Naive thymus-derived CD4-positive, alpha-beta T cell (primary cell): ENCODE data around the gene SFTA2. TPM values are rescaled to one million over a fixed set of nuclear protein-coding genes. Genes with fewer than 3 reads are reported as not detected.
"Not testable (repeated sequence)": the region's sequence is repeated elsewhere in the genome, so short reads cannot be mapped to it uniquely, and the experiment has no call there.

Experiments used
- ATAC-seq: fragments of 150-1000 bp; cut with Tn5 transposase; 2 replicates; pipeline ENCODE4 v1.10.0; 2021; ENCODE audit warnings: mild to moderate bottlenecking, moderate library complexity
- CTCF ChIA-PET: fragments of 350-600 bp; sonication (Branson Sonifier 250); formaldehyde crosslinking; loops from one replicate; lab custom pipeline; 2021; ENCODE audit warnings: antibody characterized with exemption; lab: Charles Lee
- POLR2A ChIA-PET: fragments of 350-600 bp; sonication (Branson Sonifier 250); formaldehyde crosslinking; loops from one replicate; lab custom pipeline; 2021; ENCODE audit warnings: antibody characterized with exemption, inconsistent platforms; lab: Charles Lee
- DNase-seq, 9 donors: peaks; one replicate each; pipeline versions ENCODE4 v3.0.0 to v3.0.0-alpha.2; 2020 to 2022; ENCODE audit warnings: mixed read lengths in 1 of 9
- H3K27ac ChIP-seq: one replicate; pipeline ENCODE4 v1.7.0; 2013; ENCODE audit warnings: mild to moderate bottlenecking, low read depth, low read length, moderate library complexity
- H3K27me3 ChIP-seq, 2 donors: one replicate each; pipeline ENCODE4 v1.7.0; 2013; ENCODE audit warnings: low read length in 2 of 2, mild to moderate bottlenecking in 2 of 2, moderate library complexity in 2 of 2; ENCODE audit not compliant: control insufficient read depth in 2 of 2, insufficient read depth in 2 of 2
- H3K36me3 ChIP-seq, 3 experiments: 1 replicate in 2 of 3; 2 replicates in 1 of 3; pipeline ENCODE4 v1.7.0; 2013; ENCODE audit warnings: low read length in 3 of 3, mild to moderate bottlenecking in 3 of 3, moderate library complexity in 1 of 3; ENCODE audit not compliant: insufficient read depth in 3 of 3, control insufficient read depth in 2 of 3
- H3K4me1 ChIP-seq, 2 donors: one replicate each; pipeline ENCODE4 v1.7.0; 2013; ENCODE audit warnings: low read length in 2 of 2, mild to moderate bottlenecking in 2 of 2, moderate library complexity in 1 of 2; ENCODE audit not compliant: control insufficient read depth in 2 of 2, insufficient read depth in 2 of 2
- H3K4me3 ChIP-seq: 2 replicates; pipeline ENCODE4 v1.7.0; 2013; ENCODE audit warnings: mild to moderate bottlenecking, low read length
- H3K9me3 ChIP-seq, 3 experiments: 1 replicate in 2 of 3; 2 replicates in 1 of 3; pipeline ENCODE4 v1.7.0; 2013; ENCODE audit warnings: low read length in 3 of 3; ENCODE audit not compliant: control insufficient read depth in 2 of 3
- H3K27ac Mint-ChIP-seq, 9 donors: one replicate each; pipeline ENCODE4 v1.8.0; 2020 to 2022; ENCODE audit warnings: mixed read lengths in 9 of 9, mild to moderate bottlenecking in 8 of 9, moderate library complexity in 5 of 9, inconsistent platforms in 2 of 9
- H3K27me3 Mint-ChIP-seq, 5 donors: one replicate each; pipeline ENCODE4 v1.8.0; 2021 to 2022; ENCODE audit warnings: mixed read lengths in 5 of 5, mild to moderate bottlenecking in 1 of 5
- H3K36me3 Mint-ChIP-seq, 5 donors: one replicate each; pipeline ENCODE4 v1.8.0; 2020 to 2022; ENCODE audit warnings: mixed read lengths in 5 of 5, mild to moderate bottlenecking in 3 of 5, inconsistent platforms in 1 of 5
- H3K4me1 Mint-ChIP-seq, 7 donors: one replicate each; pipeline ENCODE4 v1.8.0; 2020 to 2022; ENCODE audit warnings: mixed read lengths in 7 of 7, mild to moderate bottlenecking in 3 of 7, inconsistent platforms in 1 of 7
- H3K4me3 Mint-ChIP-seq, 10 donors: one replicate each; pipeline ENCODE4 v1.8.0; 2020 to 2022; ENCODE audit warnings: mild to moderate bottlenecking in 10 of 10, mixed read lengths in 10 of 10, moderate library complexity in 6 of 10, inconsistent platforms in 2 of 10
- H3K9me3 Mint-ChIP-seq, 11 donors: one replicate each; pipeline ENCODE4 v1.8.0; 2020 to 2022; ENCODE audit warnings: mixed read lengths in 11 of 11, mild to moderate bottlenecking in 4 of 11, inconsistent platforms in 1 of 11, moderate library complexity in 1 of 11
- intact Hi-C, 2 donors: fragments of 100-400 bp; cut with micrococcal nuclease; formaldehyde crosslinking; loops; one replicate each; pipeline ENCODE4 v1.15.1; 2023
- polyA plus RNA-seq, 2 donors: library from polyadenylated mRNA; unstranded; fragments of 300-500 nt; fragmentation: Illumina TruSeq; gene quantifications; one replicate each; pipeline ENCODE4 v1.2.3, GENCODE V29; 2021
- total RNA-seq, 6 experiments: library from RNA in 5 of 6; stranded (reverse) in 5 of 6; gene quantifications; 1 replicate in 5 of 6; 2 replicates in 1 of 6; pipeline ENCODE4 v1.2.3 and lab custom pipeline; 2021 to 2026

The SFTA2 gene
- total and polyA plus RNA-seq, 7 experiments from 2014 or later, result 0.34 TPM; not detected in 6

GRCh38 chr6:30907758-30908591 lies 24.0 kb downstream of the SFTA2 start, which contains the start of gene GTF2H4:
TSS of gene GTF2H4 (plus strand) at chr6:30908207.
- Mint-ChIP-seq H3K4me3 (peak within 1 kb of the TSS; percentile 95 to 100 (median 99)), H3K27me3 (no peaks in the 10 kb centered on the region), H3K4me1 (peaks cover 15 to 34% (median 22%) of the 10 kb centered on the region in 7 donors), H3K27ac (peak within 1 kb of the TSS; percentile 72 to 95 (median 82)), H3K9me3 (no peaks in the 10 kb centered on the region), H3K36me3 (peaks cover 0 to 20% (median 10%) of the 10 kb centered on the region in 5 donors)
- Histone ChIP-seq H3K27me3 (no peaks in the 10 kb centered on the region), H3K4me1 (peaks cover 6 to 9% of the 10 kb centered on the region in 2 donors), H3K4me3 (peak within 1 kb of the TSS; percentile 90), H3K27ac (peak within 1 kb of the TSS; percentile 78), H3K36me3 (peaks cover 0 to 15% (median 0%) of the 10 kb centered on the region in 3 experiments), H3K9me3 (no peaks in the 10 kb centered on the region)
- intact Hi-C loops, result loop anchor here (1.0 to 5.0 kb wide), 6 partner anchors 47 to 351 kb away; partner anchors contain the start of genes MRPS18B (in 2 of the 2), PPP1R10 (in 2 of the 2), GNL1 (in 1 of the 2) and MDC1 (in 1 of the 2)
- POLR2A ChIA-PET, result interaction anchor here (0.6 to 0.7 kb wide), 4 partner anchors 186 to 383 kb away, joined by 3 read pairs; no protein-coding TSS in a partner anchor
- DNase-seq (peak; percentile 77 to 96 (median 89)), ATAC-seq (peak; percentile 99)
- CTCF ChIA-PET, result interaction anchor here (0.7 to 1.5 kb wide), 3 partner anchors 41 to 426 kb away, joined by 3 to 4 read pairs (median 4); no protein-coding TSS in a partner anchor

GRCh38 chr6:30907290-30907757 lies 24.6 kb downstream of the SFTA2 start:
- not testable (repeated sequence) for H3K9me3 Mint-ChIP-seq, ATAC-seq, H3K27me3 Mint-ChIP-seq, DNase-seq, H3K4me1 ChIP-seq, H3K9me3 ChIP-seq, H3K27me3 ChIP-seq
- ChIA-PET CTCF (interaction anchor here (0.9 to 1.5 kb wide), 2 partner anchors 180 to 425 kb away, joined by 3 to 4 read pairs; no protein-coding TSS in a partner anchor), POLR2A (interaction anchor here (0.6 to 1.0 kb wide), 6 partner anchors 8 to 1005 kb away, joined by 3 to 4 read pairs (median 4); partner anchors contain the start of gene MDC1)
- H3K36me3 Mint-ChIP-seq, result peaks cover 0 to 18% (median 10%) of the 10 kb centered on the region in 5 donors
- intact Hi-C loops, result loop anchor here in 1 of 2 donors (5.0 kb wide), 1 partner anchor 350 kb away; the partner anchor contains the start of genes GNL1 and PRR3
- peaks cover 15 to 29% (median 24%) of the 10 kb centered on the region in 7 donors for H3K4me1 Mint-ChIP-seq
- Histone ChIP-seq H3K4me3 (peak overlapping the region; percentile 90), H3K36me3 (peaks cover 0 to 15% (median 0%) of the 10 kb centered on the region in 3 experiments), H3K27ac (peak overlapping the region; percentile 54)
- H3K4me3 Mint-ChIP-seq, result peak overlapping the region; percentile 95 to 100 (median 99)
- H3K27ac Mint-ChIP-seq, result peak overlapping the region in 6 of 9 donors; percentile 20 to 95 (median 81)

GRCh38 chr6:30903236-30903635 lies 28.7 kb downstream of the SFTA2 start:
- Mint-ChIP-seq H3K27me3 (no peaks in the 10 kb centered on the region), H3K4me1 (peaks cover 6 to 11% (median 10%) of the 10 kb centered on the region in 7 donors), H3K36me3 (peaks cover 0 to 7% (median 0%) of the 10 kb centered on the region in 5 donors), H3K9me3 (no peaks in the 10 kb centered on the region), H3K4me3 (no peak overlapping the region), H3K27ac (no peak overlapping the region)
- no peaks in the 10 kb centered on the region for H3K9me3 ChIP-seq
- ATAC-seq (no peak), DNase-seq (no peak)
- intact Hi-C loops, result no loop called here
- POLR2A ChIA-PET, result interaction anchor here (1.3 kb wide), 1 partner anchor 10 kb away, joined by 4 read pairs; the partner anchor contains the start of gene VARS2
- H3K27ac ChIP-seq, result no peak overlapping the region
- H3K4me1 ChIP-seq, result no peaks in the 10 kb centered on the region
- H3K36me3 ChIP-seq, result peaks cover 0 to 15% (median 1%) of the 10 kb centered on the region in 3 experiments
- no peak overlapping the region for H3K4me3 ChIP-seq
- CTCF ChIA-PET, result interaction anchor here (1.1 kb wide), 1 partner anchor 10 kb away, joined by 3 read pairs; no protein-coding TSS in a partner anchor
- H3K27me3 ChIP-seq, result no peaks in the 10 kb centered on the region

- ATAC-seq (no peak), DNase-seq (no peak)
- H3K27ac Mint-ChIP-seq, result peak overlapping the region in 1 of 9 donors; percentile 29
- H3K27me3 Mint-ChIP-seq, result no peaks in the 10 kb centered on the region
- no peak overlapping the region for H3K4me3 Mint-ChIP-seq
- ChIA-PET CTCF (no interaction called here), POLR2A (interaction anchor here (0.6 kb wide), 1 partner anchor 108 kb away, joined by 3 read pairs; no protein-coding TSS in a partner anchor)
- Histone ChIP-seq H3K4me3 (no peak overlapping the region), H3K36me3 (peaks cover 0 to 20% (median 5%) of the 10 kb centered on the region in 3 experiments), H3K4me1 (no peaks in the 10 kb centered on the region), H3K9me3 (no peaks in the 10 kb centered on the region), H3K27me3 (no peaks in the 10 kb centered on the region), H3K27ac (no peak overlapping the region)
- intact Hi-C loops, result no loop called here
- peaks cover 0 to 12% (median 0%) of the 10 kb centered on the region in 5 donors for H3K36me3 Mint-ChIP-seq
- H3K4me1 Mint-ChIP-seq, result peaks cover under 1 to 8% (median 5%) of the 10 kb centered on the region in 7 donors
- H3K9me3 Mint-ChIP-seq, result no peaks in the 10 kb centered on the region
Observed at GRCh38 chr6:30902709-30903108, 29.3 kb downstream of the SFTA2 start.

- H3K9me3 ChIP-seq, ATAC-seq, H3K4me1 Mint-ChIP-seq, H3K4me1 ChIP-seq, H3K4me3 ChIP-seq, CTCF ChIA-PET, H3K27me3 Mint-ChIP-seq, H3K27ac ChIP-seq, H3K4me3 Mint-ChIP-seq, H3K27me3 ChIP-seq, H3K9me3 Mint-ChIP-seq, DNase-seq, intact Hi-C loops: not testable (repeated sequence)
- H3K36me3 ChIP-seq, result peaks cover 0 to 25% (median 7%) of the 10 kb centered on the region in 3 experiments
- Mint-ChIP-seq H3K36me3 (peaks cover 0 to 12% (median 0%) of the 10 kb centered on the region in 5 donors), H3K27ac (peak overlapping the region in 1 of 9 donors; percentile 29)
- POLR2A ChIA-PET, result interaction anchor here (0.6 kb wide), 1 partner anchor 108 kb away, joined by 3 read pairs; no protein-coding TSS in a partner anchor
Observed at GRCh38 chr6:30902196-30902595, 29.8 kb downstream of the SFTA2 start.

- peaks cover 0 to 16% (median 0%) of the 10 kb centered on the region in 5 donors for H3K36me3 Mint-ChIP-seq
- intact Hi-C loops, result no loop called here
- POLR2A ChIA-PET, result interaction anchor here (0.6 kb wide), 1 partner anchor 138 kb away, joined by 3 read pairs; no protein-coding TSS in a partner anchor
Observed at GRCh38 chr6:30901436-30901835, 30.5 kb downstream of the SFTA2 start.

More at GRCh38 chr6:30901436-30901835, 30.5 kb downstream of the SFTA2 start:
- Mint-ChIP-seq H3K27me3 (no peaks in the 10 kb centered on the region), H3K4me1 (peaks cover 0 to 5% (median 0%) of the 10 kb centered on the region in 7 donors), H3K27ac (no peak overlapping the region), H3K9me3 (no peaks in the 10 kb centered on the region), H3K4me3 (no peak overlapping the region)
- DNase-seq (no peak), ATAC-seq (no peak)
- peaks cover 0 to 30% (median 7%) of the 10 kb centered on the region in 3 experiments for H3K36me3 ChIP-seq
- CTCF ChIA-PET, result interaction anchor here (0.7 kb wide), 1 partner anchor 60 kb away, joined by 3 read pairs; no protein-coding TSS in a partner anchor
- H3K27me3 ChIP-seq, result no peaks in the 10 kb centered on the region
- no peaks in the 10 kb centered on the region for H3K9me3 ChIP-seq
- H3K4me3 ChIP-seq, result no peak overlapping the region
- H3K4me1 ChIP-seq, result no peaks in the 10 kb centered on the region
- no peak overlapping the region for H3K27ac ChIP-seq
